Measurements from ENCODE around the gene RHOA.
A peak's percentile ranks its signal among the peaks of the same experiment; 100 is the strongest.
"Not testable (repeated sequence)": the region's sequence is repeated elsewhere in the genome, so short reads cannot be mapped to it uniquely, and the experiment has no call there.

RHOA gene

GRCh38 chr3:49410846-49411534, 786 bp downstream of the RHOA start:
- DNase-seq = no peak

GRCh38 chr3:49410066-49410845, 1.5 kb downstream of the RHOA start:
- DNase-seq = no peak

GRCh38 chr3:49406571-49407565, 4.9 kb downstream of the RHOA start:
- DNase-seq = no peak

GRCh38 chr3:49405570-49405969, 6.2 kb downstream of the RHOA start:
- not testable (repeated sequence) for DNase-seq

GRCh38 chr3:49403891-49404290, 7.9 kb downstream of the RHOA start:
- DNase-seq = no peak

GRCh38 chr3:49401766-49402165, 10.0 kb downstream of the RHOA start:
- no peak for DNase-seq

GRCh38 chr3:49399461-49399860, 12.3 kb downstream of the RHOA start:
- no peak for DNase-seq

GRCh38 chr3:49397470-49397869, 14.3 kb downstream of the RHOA start:
- DNase-seq = no peak

- not testable (repeated sequence) for DNase-seq
Measured at GRCh38 chr3:49391310-49391709, 20.5 kb downstream of the RHOA start.

- no peak for DNase-seq
Measured at GRCh38 chr3:49389297-49389696, 22.5 kb downstream of the RHOA start.

GRCh38 chr3:49388289-49388820, 23.4 kb downstream of the RHOA start:
- DNase-seq = no peak

GRCh38 chr3:49387721-49388120, 24.1 kb downstream of the RHOA start:
- no peak for DNase-seq

GRCh38 chr3:49386056-49386756, 25.6 kb downstream of the RHOA start:
- no peak for DNase-seq

- DNase-seq = no peak
Measured at GRCh38 chr3:49385617-49386016, 26.2 kb downstream of the RHOA start.

GRCh38 chr3:49383387-49383786, 28.4 kb downstream of the RHOA start:
- no peak for DNase-seq

- peak; percentile 57 for DNase-seq
Measured at GRCh38 chr3:49378249-49378895, 33.4 kb downstream of the RHOA start.

GRCh38 chr3:49377483-49377882, 34.3 kb downstream of the RHOA start:
- DNase-seq = no peak

- no peak for DNase-seq
Measured at GRCh38 chr3:49371946-49372345, 39.8 kb downstream of the RHOA start.

- no peak for DNase-seq
Measured at GRCh38 chr3:49370585-49371290, 41.0 kb downstream of the RHOA start.

GRCh38 chr3:49362561-49362960, 49.2 kb downstream of the RHOA start:
- no peak for DNase-seq

- no peak for DNase-seq
Measured at GRCh38 chr3:49359623-49360022, 52.2 kb downstream of the RHOA start.
